Karpas-422 (cell line): ENCODE data around the gene MTCL3.

Source experiments
- DNase-seq: peaks from one replicate; pipeline ENCODE4 v3.0.0-alpha.2; 2015
- H2AFZ ChIP-seq: fragments of 200-600 bp; sonication (generic); 2 replicates; pipeline ENCODE4 v1.6.1; 2014; ENCODE audit warnings: antibody characterized with exemption, low read length, mixed read lengths
- H3K27ac ChIP-seq: fragments of 200-600 bp; sonication (generic); 2 replicates; pipeline ENCODE4 v1.5.1; 2014; ENCODE audit warnings: mild to moderate bottlenecking, low read length, moderate library complexity
- H3K27me3 ChIP-seq: fragments of 200-600 bp; sonication (generic); 2 replicates; pipeline ENCODE4 v1.6.1; 2014; ENCODE audit warnings: low read length, mixed read lengths
- H3K36me3 ChIP-seq: fragments of 200-600 bp; sonication (generic); 2 replicates; pipeline ENCODE4 v1.6.1; 2014; ENCODE audit warnings: low read length, mixed read lengths; ENCODE audit not compliant: insufficient read depth
- H3K4me1 ChIP-seq: fragments of 200-600 bp; sonication (generic); 2 replicates; pipeline ENCODE4 v1.6.1; 2014; ENCODE audit warnings: mild to moderate bottlenecking, low read length, mixed read lengths
- H3K4me2 ChIP-seq: fragments of 200-600 bp; sonication (generic); 2 replicates; pipeline ENCODE4 v1.6.1; 2014; ENCODE audit warnings: low read length, low read depth, mild to moderate bottlenecking; ENCODE audit not compliant: poor library complexity, severe bottlenecking
- H3K4me3 ChIP-seq: fragments of 200-600 bp; sonication (generic); 2 replicates; pipeline ENCODE4 v1.5.1; 2014; ENCODE audit warnings: mild to moderate bottlenecking, antibody characterized with exemption, low read length, mixed read lengths
- H3K79me2 ChIP-seq: fragments of 200-600 bp; sonication (generic); 2 replicates; pipeline ENCODE4 v1.6.1; 2014; ENCODE audit warnings: mild to moderate bottlenecking, low read length, mixed read lengths
- H3K9ac ChIP-seq: fragments of 200-600 bp; sonication (generic); 2 replicates; pipeline ENCODE4 v1.6.0; 2014; ENCODE audit warnings: low read length
- H3K9me2 ChIP-seq: fragments of 200-600 bp; sonication (generic), shearing (Covaris generic); replicated peaks from 2 replicates; pipeline ENCODE4 v1.6.0; 2014; ENCODE audit warnings: mild to moderate bottlenecking, low read length, moderate library complexity; ENCODE audit not compliant: insufficient read depth
- H3K9me3 ChIP-seq: fragments of 300-700, 200-600 bp; sonication (generic); 2 replicates; pipeline ENCODE4 v1.6.1; 2014; ENCODE audit warnings: low read length, mixed read lengths
- H4K20me1 ChIP-seq: fragments of 200-600 bp; sonication (generic); 2 replicates; pipeline ENCODE4 v1.6.1; 2014; ENCODE audit warnings: mild to moderate bottlenecking, antibody characterized with exemption, low read length, low read depth; ENCODE audit not compliant: insufficient read depth

Gene MTCL3

GRCh38 chr6:127518710-127519468 is at the start of gene MTCL3:
MTCL3 (minus strand) TSS chr6:127519335.
- H2AFZ ChIP-seq: no peak within 1 kb of the TSS
- no peak for DNase-seq
- no peak within 1 kb of the TSS for H3K4me3 ChIP-seq
- H3K9me3 ChIP-seq: no peaks in the 10 kb centered on the region
- no peaks in the 10 kb centered on the region for H3K36me3 ChIP-seq
- no peaks in the 10 kb centered on the region for H4K20me1 ChIP-seq
- H3K4me1 ChIP-seq: peaks cover 17% of the 10 kb centered on the region
- no peak within 1 kb of the TSS for H3K27ac ChIP-seq
- no peaks in the 10 kb centered on the region for H3K79me2 ChIP-seq
- no peaks in the 10 kb centered on the region for H3K27me3 ChIP-seq
- no peak within 1 kb of the TSS for H3K4me2 ChIP-seq
- H3K9me2 ChIP-seq: no peaks in the 10 kb centered on the region
- no peak within 1 kb of the TSS for H3K9ac ChIP-seq

- no peaks in the 10 kb centered on the region for H3K9me3 ChIP-seq
- H3K27me3 ChIP-seq: no peaks in the 10 kb centered on the region
- H4K20me1 ChIP-seq: no peaks in the 10 kb centered on the region
- no peaks in the 10 kb centered on the region for H3K79me2 ChIP-seq
- no peaks in the 10 kb centered on the region for H3K4me1 ChIP-seq
- H3K9me2 ChIP-seq: no peaks in the 10 kb centered on the region
- H3K9ac ChIP-seq: no peak overlapping the region
- H3K27ac ChIP-seq: no peak overlapping the region
- no peak for DNase-seq
- no peak overlapping the region for H3K4me3 ChIP-seq
- H2AFZ ChIP-seq: no peak overlapping the region
- no peak overlapping the region for H3K4me2 ChIP-seq
- H3K36me3 ChIP-seq: no peaks in the 10 kb centered on the region
Observed at GRCh38 chr6:127567476-127567875, 48.3 kb upstream of the MTCL3 start.

GRCh38 chr6:127566651-127567050 is 47.5 kb upstream of the MTCL3 start:
- Histone ChIP-seq H3K9ac (no peak overlapping the region), H3K4me1 (no peaks in the 10 kb centered on the region), H3K9me2 (no peaks in the 10 kb centered on the region), H4K20me1 (no peaks in the 10 kb centered on the region), H3K4me2 (no peak overlapping the region), H2AFZ (no peak overlapping the region), H3K27ac (no peak overlapping the region), H3K27me3 (no peaks in the 10 kb centered on the region), H3K4me3 (no peak overlapping the region), H3K79me2 (no peaks in the 10 kb centered on the region), H3K9me3 (no peaks in the 10 kb centered on the region), H3K36me3 (no peaks in the 10 kb centered on the region)
- no peak for DNase-seq

- no peaks in the 10 kb centered on the region for H3K36me3 ChIP-seq
- no peak overlapping the region for H3K9ac ChIP-seq
- H3K79me2 ChIP-seq: no peaks in the 10 kb centered on the region
- no peak overlapping the region for H3K27ac ChIP-seq
- no peaks in the 10 kb centered on the region for H4K20me1 ChIP-seq
- no peak overlapping the region for H3K4me3 ChIP-seq
- no peaks in the 10 kb centered on the region for H3K4me1 ChIP-seq
- no peak overlapping the region for H2AFZ ChIP-seq
- H3K4me2 ChIP-seq: no peak overlapping the region
- no peaks in the 10 kb centered on the region for H3K9me3 ChIP-seq
- no peaks in the 10 kb centered on the region for H3K27me3 ChIP-seq
- H3K9me2 ChIP-seq: no peaks in the 10 kb centered on the region
- DNase-seq: no peak
Observed at GRCh38 chr6:127566119-127566518, 47.0 kb upstream of the MTCL3 start.

- Histone ChIP-seq H3K9me2 (no peaks in the 10 kb centered on the region), H3K4me3 (no peak overlapping the region), H3K4me1 (no peaks in the 10 kb centered on the region), H3K9ac (no peak overlapping the region), H3K36me3 (no peaks in the 10 kb centered on the region), H4K20me1 (no peaks in the 10 kb centered on the region), H3K4me2 (no peak overlapping the region), H3K79me2 (no peaks in the 10 kb centered on the region), H2AFZ (no peak overlapping the region), H3K9me3 (no peaks in the 10 kb centered on the region), H3K27ac (no peak overlapping the region), H3K27me3 (no peaks in the 10 kb centered on the region)
- DNase-seq: no peak
Observed at GRCh38 chr6:127564761-127565160, 45.6 kb upstream of the MTCL3 start.

GRCh38 chr6:127561660-127562059 is 42.5 kb upstream of the MTCL3 start:
- Histone ChIP-seq H3K36me3 (no peaks in the 10 kb centered on the region), H3K4me3 (no peak overlapping the region), H3K4me1 (no peaks in the 10 kb centered on the region), H4K20me1 (no peaks in the 10 kb centered on the region), H2AFZ (no peak overlapping the region), H3K9me2 (no peaks in the 10 kb centered on the region), H3K4me2 (no peak overlapping the region), H3K27ac (no peak overlapping the region), H3K27me3 (no peaks in the 10 kb centered on the region), H3K79me2 (no peaks in the 10 kb centered on the region), H3K9ac (no peak overlapping the region), H3K9me3 (no peaks in the 10 kb centered on the region)
- DNase-seq: no peak

- H3K4me2 ChIP-seq: no peak overlapping the region
- H3K9me2 ChIP-seq: no peaks in the 10 kb centered on the region
- H3K9me3 ChIP-seq: no peaks in the 10 kb centered on the region
- H3K9ac ChIP-seq: no peak overlapping the region
- H3K27me3 ChIP-seq: no peaks in the 10 kb centered on the region
- H2AFZ ChIP-seq: no peak overlapping the region
- H3K4me3 ChIP-seq: no peak overlapping the region
- no peaks in the 10 kb centered on the region for H4K20me1 ChIP-seq
- no peak overlapping the region for H3K27ac ChIP-seq
- no peaks in the 10 kb centered on the region for H3K4me1 ChIP-seq
- no peaks in the 10 kb centered on the region for H3K36me3 ChIP-seq
- no peaks in the 10 kb centered on the region for H3K79me2 ChIP-seq
- DNase-seq: peak; percentile 79
Observed at GRCh38 chr6:127554435-127555006, 35.4 kb upstream of the MTCL3 start.

- Histone ChIP-seq H3K9ac (no peak overlapping the region), H3K9me2 (no peaks in the 10 kb centered on the region), H3K36me3 (no peaks in the 10 kb centered on the region), H3K27me3 (no peaks in the 10 kb centered on the region), H2AFZ (no peak overlapping the region), H3K79me2 (no peaks in the 10 kb centered on the region), H3K9me3 (no peaks in the 10 kb centered on the region), H3K4me3 (no peak overlapping the region), H3K27ac (no peak overlapping the region), H3K4me2 (no peak overlapping the region), H4K20me1 (no peaks in the 10 kb centered on the region), H3K4me1 (no peaks in the 10 kb centered on the region)
- DNase-seq: no peak
Observed at GRCh38 chr6:127550403-127550802, 31.3 kb upstream of the MTCL3 start.
